Loucy (cell line): ENCODE measurements around the gene TESMIN.

Experiments
- H2AFZ ChIP-seq: fragments of 200-600 bp; sonication (generic); 2 replicates; pipeline ENCODE4 v1.6.0; 2016; ENCODE audit warnings: antibody characterized with exemption, mild to moderate bottlenecking, low read length, moderate library complexity
- H3F3A ChIP-seq: fragments of 200-600 bp; 2 replicates; pipeline ENCODE4 v1.6.0; 2016; ENCODE audit warnings: antibody characterized with exemption, low read depth, mild to moderate bottlenecking
- H3K27me3 ChIP-seq: fragments of 200-600 bp; sonication (generic); 2 replicates; pipeline ENCODE4 v1.6.1; 2014; ENCODE audit warnings: low read length, mild to moderate bottlenecking; ENCODE audit not compliant: insufficient read depth, poor library complexity, severe bottlenecking
- H3K36me3 ChIP-seq: fragments of 200-600 bp; sonication (generic); 2 replicates; pipeline ENCODE4 v1.6.1; 2016; ENCODE audit warnings: low read length; ENCODE audit not compliant: insufficient read depth
- H3K4me1 ChIP-seq: fragments of 200-600 bp; sonication (generic); 2 replicates; pipeline ENCODE4 v1.5.1; 2014; ENCODE audit warnings: low read length, mild to moderate bottlenecking; ENCODE audit not compliant: insufficient read depth, poor library complexity, severe bottlenecking
- H3K4me2 ChIP-seq: fragments of 200-600 bp; sonication (generic); 2 replicates; pipeline ENCODE4 v1.6.0; 2014; ENCODE audit warnings: antibody characterized with exemption, low read length, low read depth, mild to moderate bottlenecking; ENCODE audit not compliant: poor library complexity, severe bottlenecking
- H3K4me3 ChIP-seq: fragments of 200-600 bp; sonication (generic); 2 replicates; pipeline ENCODE4 v1.5.1; 2014; ENCODE audit warnings: low read length, mild to moderate bottlenecking, mixed read lengths; ENCODE audit not compliant: poor library complexity, severe bottlenecking
- H3K79me2 ChIP-seq: fragments of 200-600 bp; sonication (generic); 2 replicates; pipeline ENCODE4 v1.6.1; 2014; ENCODE audit warnings: low read length; ENCODE audit not compliant: insufficient read depth
- H3K9ac ChIP-seq: fragments of 200-600 bp; sonication (generic); 2 replicates; pipeline ENCODE4 v1.6.0; 2014; ENCODE audit warnings: mild to moderate bottlenecking, low read depth, low read length, moderate library complexity; ENCODE audit not compliant: poor library complexity, severe bottlenecking
- H3K9me2 ChIP-seq: fragments of 200-600 bp; sonication (generic); replicated peaks from 2 replicates; pipeline ENCODE4 v1.6.1; 2016; ENCODE audit warnings: low read depth, low read length, mixed read lengths
- H3K9me3 ChIP-seq: fragments of 200-600 bp; sonication (generic); 2 replicates; pipeline ENCODE4 v1.6.1; 2014; ENCODE audit warnings: mild to moderate bottlenecking, antibody characterized with exemption, low read length, low read depth; ENCODE audit not compliant: insufficient read depth
- H4K20me1 ChIP-seq: fragments of 200-600 bp; sonication (generic); 2 replicates; pipeline ENCODE4 v1.6.0; 2014; ENCODE audit warnings: antibody characterized with exemption, low read length, mild to moderate bottlenecking; ENCODE audit not compliant: insufficient read depth, poor library complexity, severe bottlenecking
- CTCF ChIP-seq: fragments of 200-600 bp; sonication (generic); conservative IDR thresholded peaks from 2 replicates; pipeline ENCODE4 v1.5.1; 2014; ENCODE audit warnings: mild to moderate bottlenecking, antibody characterized with exemption, low read length
- EZH2phosphoT487 ChIP-seq: fragments of 200-600 bp; IDR thresholded peaks from 2 replicates; pipeline ENCODE4 v1.6.1; 2018; ENCODE audit warnings: antibody characterized with exemption, mild to moderate bottlenecking, moderate library complexity, borderline replicate concordance

The TESMIN gene

GRCh38 chr11:68734111-68734510 is 17.2 kb downstream of the TESMIN start:
- Histone ChIP-seq H3K36me3 (no peaks in the 10 kb centered on the region), H3K9me3 (no peaks in the 10 kb centered on the region), H3K9me2 (no peaks in the 10 kb centered on the region), H3K4me2 (no peak overlapping the region), H4K20me1 (no peaks in the 10 kb centered on the region), H2AFZ (no peak overlapping the region), H3K4me3 (no peak overlapping the region), H3K27me3 (no peaks in the 10 kb centered on the region), H3K9ac (no peak overlapping the region), H3K4me1 (no peaks in the 10 kb centered on the region), H3F3A (no peaks in the 10 kb centered on the region), H3K79me2 (no peaks in the 10 kb centered on the region)
- TF ChIP-seq CTCF (no peak), EZH2phosphoT487 (no peak)

GRCh38 chr11:68727783-68728182 is 23.5 kb downstream of the TESMIN start:
- no peaks in the 10 kb centered on the region for H3K4me1 ChIP-seq
- H3K79me2 ChIP-seq: no peaks in the 10 kb centered on the region
- no peak overlapping the region for H3K9ac ChIP-seq
- H3K36me3 ChIP-seq: no peaks in the 10 kb centered on the region
- H2AFZ ChIP-seq: no peak overlapping the region
- no peaks in the 10 kb centered on the region for H3K9me2 ChIP-seq
- no peaks in the 10 kb centered on the region for H3F3A ChIP-seq
- H3K9me3 ChIP-seq: no peaks in the 10 kb centered on the region
- H3K4me3 ChIP-seq: no peak overlapping the region
- H3K4me2 ChIP-seq: no peak overlapping the region
- TF ChIP-seq EZH2phosphoT487 (no peak), CTCF (0 out of 2 replicates have a peak, but pooled peaks have one; percentile 13)
- H4K20me1 ChIP-seq: no peaks in the 10 kb centered on the region
- H3K27me3 ChIP-seq: no peaks in the 10 kb centered on the region

- no peaks in the 10 kb centered on the region for H4K20me1 ChIP-seq
- TF ChIP-seq EZH2phosphoT487: no peak
- TF ChIP-seq CTCF: no peak
- no peaks in the 10 kb centered on the region for H3K9me3 ChIP-seq
- no peaks in the 10 kb centered on the region for H3K36me3 ChIP-seq
- no peaks in the 10 kb centered on the region for H3K27me3 ChIP-seq
- H3K9ac ChIP-seq: no peak overlapping the region
- no peaks in the 10 kb centered on the region for H3K79me2 ChIP-seq
- no peak overlapping the region for H3K4me2 ChIP-seq
- no peak overlapping the region for H3K4me3 ChIP-seq
- H3K4me1 ChIP-seq: no peaks in the 10 kb centered on the region
- H2AFZ ChIP-seq: no peak overlapping the region
- H3K9me2 ChIP-seq: no peaks in the 10 kb centered on the region
- no peaks in the 10 kb centered on the region for H3F3A ChIP-seq
Measured at GRCh38 chr11:68724293-68724692, 27.0 kb downstream of the TESMIN start.
